ENCODE measurements around the gene ENDOG.

- TF ChIP-seq CTCF (IDR thresholded peaks at IDR 0.05; ENCODE audit: low read length) (no peak), EZH2phosphoT487 (IDR thresholded peaks at IDR 0.05; ENCODE audit: low read length) (no peak)
Observed at GRCh38 chr9:128822407-128823042, 4.2 kb downstream of the ENDOG start.
